HUDEP-2 (cell line): ENCODE measurements around the gene HDAC3.

Source experiments
- DNase-seq, 76 experiments: peaks; one replicate each; lab custom pipeline; 2025; ENCODE audit not compliant: unreplicated experiment in 76 of 76; lab: John Stamatoyannopoulos, UW

Gene HDAC3

DNA sequence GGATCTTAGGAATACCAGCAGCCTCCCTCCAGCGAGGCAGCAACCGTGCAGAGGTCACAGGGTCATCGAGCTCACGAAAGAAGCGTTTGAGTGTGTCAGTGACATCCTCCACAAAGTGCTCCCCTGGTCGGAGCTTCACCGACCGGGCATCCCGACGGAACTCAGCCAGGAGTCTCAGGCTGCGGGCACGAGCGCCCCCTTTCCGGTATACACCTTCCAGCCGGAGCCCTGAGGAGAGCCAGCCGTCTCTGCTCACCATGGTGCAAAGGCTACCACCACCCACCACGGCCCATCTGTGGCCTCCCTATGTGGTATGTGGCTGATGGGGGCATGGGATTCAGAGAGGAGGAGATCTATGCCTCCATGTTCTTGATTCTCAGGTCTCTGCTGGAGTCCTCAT lies 25.4 kb upstream of the HDAC3 start:
- no peak for DNase-seq

DNA sequence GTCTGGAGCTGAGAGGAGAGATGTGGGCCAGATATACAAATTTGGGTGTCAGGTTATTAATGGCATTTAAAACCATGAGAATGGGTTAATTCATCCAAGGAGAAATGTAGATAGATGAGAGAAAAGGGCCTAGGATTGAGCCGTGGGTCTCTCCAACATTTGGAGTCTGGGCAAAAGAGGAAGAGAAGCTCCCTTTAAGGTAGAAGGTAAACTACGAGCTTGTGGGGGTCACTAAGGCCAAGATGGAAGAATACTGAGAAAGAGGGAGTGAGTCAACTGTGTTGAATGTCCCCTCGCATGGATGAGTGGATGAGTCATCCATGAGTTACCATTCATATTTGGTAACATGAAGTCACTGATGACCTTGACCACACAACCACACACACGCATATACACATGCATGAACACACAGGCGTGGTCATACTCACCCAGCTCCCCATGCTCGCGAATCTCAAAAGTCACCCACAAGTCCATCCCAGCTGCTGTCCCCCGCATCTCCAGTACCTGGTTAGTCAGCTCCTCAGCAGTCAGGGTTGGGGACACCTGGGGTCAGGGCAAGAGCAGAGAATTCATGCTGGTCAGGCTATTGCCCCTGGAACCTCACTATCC lies 21.4 kb upstream of the HDAC3 start:
- DNase-seq = peak in 1 of 76 experiments; percentile 10

DNA sequence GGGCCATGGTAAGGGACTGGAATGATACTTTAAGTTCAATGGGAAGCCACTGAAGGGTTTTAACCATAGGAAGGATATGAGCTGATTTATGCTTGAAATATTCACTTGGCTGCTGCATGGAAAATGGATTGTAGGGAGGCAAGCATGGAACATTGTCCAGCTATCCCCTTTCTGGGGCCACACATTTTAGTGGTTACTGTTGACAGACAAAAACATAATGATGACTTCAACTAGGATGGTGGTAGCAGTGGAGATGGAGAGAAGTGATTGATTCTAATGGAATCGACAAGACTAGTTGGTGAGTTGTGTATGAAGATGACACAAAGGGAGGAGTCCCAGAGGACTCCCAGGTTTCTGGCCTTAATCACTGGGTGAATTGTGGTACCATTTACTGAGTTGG lies 20.8 kb upstream of the HDAC3 start:
- DNase-seq = no peak

DNA sequence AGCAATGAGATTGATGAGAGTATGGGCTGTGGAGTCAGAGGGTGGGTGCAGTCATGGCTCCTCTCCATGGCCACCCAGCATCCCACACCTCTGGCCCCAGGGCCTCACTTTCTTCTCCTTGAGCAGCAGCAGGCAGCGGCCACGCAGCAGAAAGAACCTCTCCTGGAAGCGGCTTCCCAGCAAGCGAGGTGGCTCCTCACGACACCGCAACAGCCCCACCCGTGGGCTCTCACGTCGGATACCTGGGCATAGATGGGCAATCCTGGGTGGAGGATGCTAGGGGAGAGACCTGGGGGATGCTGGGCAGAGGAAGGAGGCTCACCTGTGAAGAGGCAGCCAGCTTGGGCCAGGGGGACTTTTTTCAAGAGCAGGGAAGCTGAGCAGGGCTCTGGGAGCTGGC lies 19.7 kb upstream of the HDAC3 start:
- DNase-seq = no peak

DNA sequence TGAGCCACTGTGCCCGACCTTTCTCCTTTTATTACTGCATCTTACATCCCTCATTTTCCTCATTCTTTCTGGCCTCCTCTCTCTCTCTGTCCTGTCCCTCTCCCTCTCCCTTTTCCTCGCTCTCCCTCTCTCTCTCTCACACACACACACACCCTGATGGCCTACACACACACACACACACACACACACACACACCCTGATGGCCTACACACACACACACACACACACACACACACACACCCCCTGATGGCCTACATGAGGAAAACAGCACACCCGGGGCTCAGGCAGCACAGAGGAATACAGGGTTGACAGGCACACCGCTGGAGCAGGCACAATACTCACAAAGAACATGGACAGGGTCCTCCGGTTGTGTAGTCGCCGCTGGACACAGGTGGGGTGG lies 18.4 kb upstream of the HDAC3 start:
- no peak for DNase-seq

DNA sequence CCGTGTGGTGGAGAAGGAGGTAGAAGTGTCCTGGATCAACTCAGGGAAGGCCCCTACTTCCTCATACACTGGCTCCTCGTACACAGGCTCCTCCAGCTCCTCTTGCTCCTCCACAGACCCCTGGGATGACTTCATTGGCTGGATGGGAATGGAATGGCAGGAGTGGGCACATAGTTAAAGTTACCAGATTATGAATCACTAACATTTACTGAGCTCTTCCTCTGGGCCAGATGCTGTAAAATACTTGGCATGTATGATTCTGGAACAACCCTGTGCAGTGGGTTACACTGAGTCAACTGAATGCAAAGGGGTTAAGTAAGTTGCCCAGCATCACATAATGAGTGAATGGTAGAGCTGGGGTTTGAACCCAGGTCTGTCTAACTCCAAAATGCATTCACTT lies 17.6 kb upstream of the HDAC3 start:
- DNase-seq = no peak

DNA sequence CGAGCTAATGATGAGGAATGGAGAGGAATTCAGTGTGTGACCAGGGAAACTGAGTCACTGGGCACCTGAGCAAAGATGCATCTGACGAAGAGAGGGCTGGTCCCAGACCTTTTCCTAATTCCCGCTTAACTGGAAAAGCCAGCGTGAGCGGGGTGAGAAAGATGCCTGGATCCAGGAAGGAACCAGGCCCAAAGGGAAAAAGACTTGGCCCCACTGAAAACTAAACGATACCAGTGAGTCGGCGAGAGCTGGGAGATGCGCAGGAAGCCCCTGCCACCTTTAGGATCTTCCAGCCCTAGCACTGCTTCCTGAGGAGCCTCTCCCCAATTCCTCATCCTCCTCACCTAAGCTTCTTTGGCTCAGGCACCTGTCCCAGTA lies 15.1 kb upstream of the HDAC3 start:
- no peak for DNase-seq

DNA sequence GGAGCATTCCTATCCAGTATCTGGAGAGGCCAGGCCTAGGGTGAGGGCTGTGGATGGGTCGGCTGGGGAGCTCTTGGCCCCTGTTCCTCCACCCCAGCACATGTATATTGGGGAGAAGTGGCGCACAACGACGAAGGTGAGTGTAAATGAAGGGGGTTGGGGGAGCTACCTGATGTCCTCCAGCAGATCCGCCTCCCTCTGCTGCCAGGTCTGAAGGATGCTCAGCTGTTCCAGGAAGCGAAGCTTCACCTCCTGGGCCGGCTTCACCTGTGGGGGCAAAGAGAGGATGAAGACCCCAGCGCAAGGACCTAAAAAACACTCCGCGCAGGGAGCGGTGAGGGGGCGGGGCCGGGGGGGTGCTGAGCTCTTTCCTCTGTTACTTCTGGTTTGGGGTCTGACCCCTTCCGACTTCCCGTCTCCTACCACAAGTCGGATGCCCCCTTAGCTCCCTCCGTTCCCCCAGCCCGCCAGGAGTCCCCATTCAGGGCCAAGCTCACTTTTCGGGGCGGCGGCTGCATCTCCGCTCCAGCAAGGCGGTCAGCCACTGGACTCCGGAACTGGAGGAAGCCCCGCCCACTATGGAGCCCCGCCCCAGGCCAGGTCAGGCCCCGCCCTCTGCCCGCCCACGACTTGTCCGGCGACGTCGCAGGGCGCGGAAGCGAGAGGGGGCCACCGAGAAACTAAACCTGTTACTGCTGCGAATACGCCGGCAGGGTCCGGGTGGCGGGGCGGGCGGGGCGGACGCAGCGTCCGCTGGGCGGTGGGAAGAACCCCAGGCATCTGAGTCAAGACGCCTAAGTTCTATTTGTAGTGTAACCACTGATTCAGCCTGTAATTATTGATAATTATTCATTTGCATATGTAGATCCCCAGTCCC lies 14.4 kb upstream of the HDAC3 start, which contains the start of gene FCHSD1:
TSS of gene FCHSD1 (minus strand) at position 568 of the 877 bp plus-strand sequence. CDS start at position 518, 50 bp downstream.
- DNase-seq = peak in 70 of 76 experiments; percentile 3 to 91 (median 70)

DNA sequence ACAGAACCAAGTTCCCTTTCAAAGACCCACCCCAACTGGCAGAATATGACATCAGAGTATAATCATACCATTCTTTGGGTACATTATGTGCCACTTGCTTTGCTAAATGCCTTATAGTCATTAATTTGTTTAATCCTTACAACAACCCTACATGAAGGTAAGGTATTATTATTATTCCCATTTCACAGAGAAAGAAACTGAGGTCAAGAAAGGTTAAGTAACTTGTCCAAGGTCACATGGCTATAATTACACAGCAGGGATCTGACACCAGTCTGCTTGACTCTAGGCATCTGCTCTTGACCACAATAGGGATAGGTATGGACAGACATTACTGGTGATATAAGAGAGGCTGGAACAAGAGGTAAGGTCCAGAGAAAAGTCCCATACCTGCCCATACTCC lies 13.3 kb upstream of the HDAC3 start:
- no peak for DNase-seq

DNA sequence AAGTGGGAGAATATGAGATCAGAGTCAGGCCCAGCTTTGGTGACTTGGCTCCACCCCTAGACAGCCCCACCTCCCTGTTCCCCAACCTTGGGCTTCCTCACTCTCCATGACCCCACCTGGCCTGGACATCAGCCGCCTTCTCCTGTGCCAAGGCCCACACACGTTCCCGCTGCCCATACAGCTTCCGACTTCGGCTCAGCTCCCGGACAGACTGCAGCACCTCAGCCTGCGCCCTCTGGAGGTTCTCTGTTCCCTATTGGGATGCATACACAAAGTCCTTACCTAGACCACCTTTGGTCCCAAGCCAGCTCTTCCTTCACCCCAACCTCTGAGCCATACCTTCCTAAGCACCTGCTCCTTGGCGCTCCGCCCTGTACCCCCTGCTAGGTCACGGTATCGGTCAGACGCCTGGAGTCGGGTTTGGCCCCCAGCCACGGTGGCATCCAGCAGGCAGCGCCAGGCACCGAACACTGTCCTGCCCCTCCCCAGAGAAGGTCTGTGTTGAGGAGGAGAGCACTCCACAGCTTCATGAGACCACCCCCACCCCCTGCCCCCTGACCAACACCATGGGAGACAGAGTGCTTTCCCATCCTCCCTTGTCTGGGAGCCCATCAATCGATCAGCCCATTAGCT lies 12.5 kb upstream of the HDAC3 start:
- no peak for DNase-seq

DNA sequence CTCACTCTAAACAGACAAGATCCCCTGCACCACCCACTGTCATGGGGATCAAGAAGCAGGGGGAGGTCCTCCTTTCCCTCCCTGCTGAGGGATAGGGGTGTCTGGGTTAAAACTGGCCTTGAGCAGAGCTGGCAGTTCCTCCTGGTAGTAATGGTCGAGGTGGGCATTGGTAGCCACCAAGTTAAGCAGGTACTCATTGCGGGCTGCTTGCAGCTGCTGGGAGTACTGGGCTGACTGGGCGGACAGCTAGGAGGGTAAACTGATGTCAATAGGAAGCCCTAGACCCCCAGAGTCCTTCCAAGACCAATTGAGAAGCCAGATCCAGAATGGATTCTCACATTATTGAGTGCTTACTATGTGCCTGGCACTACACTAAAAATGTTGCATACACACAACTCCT lies 11.2 kb upstream of the HDAC3 start:
- no peak for DNase-seq

DNA sequence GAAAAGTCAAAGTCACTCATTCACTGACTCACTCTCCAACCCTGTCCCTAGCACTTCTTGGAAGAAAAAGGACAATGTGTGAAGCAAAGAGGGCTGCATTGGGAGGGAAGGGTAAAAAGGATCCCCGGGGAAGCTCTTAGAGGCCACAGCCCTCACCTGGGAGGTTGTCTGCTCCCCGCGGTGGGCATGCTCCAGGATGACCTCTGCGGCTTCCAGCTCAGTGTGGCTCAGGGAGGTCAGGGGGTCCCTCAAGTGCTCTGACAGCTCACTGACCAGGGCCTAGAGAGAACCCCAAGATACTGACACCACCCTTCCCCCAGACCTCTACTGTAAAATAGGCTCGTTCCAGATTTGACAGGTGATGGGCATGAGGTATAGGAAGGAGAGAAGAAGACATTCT lies 10.6 kb upstream of the HDAC3 start:
- DNase-seq = no peak

DNA sequence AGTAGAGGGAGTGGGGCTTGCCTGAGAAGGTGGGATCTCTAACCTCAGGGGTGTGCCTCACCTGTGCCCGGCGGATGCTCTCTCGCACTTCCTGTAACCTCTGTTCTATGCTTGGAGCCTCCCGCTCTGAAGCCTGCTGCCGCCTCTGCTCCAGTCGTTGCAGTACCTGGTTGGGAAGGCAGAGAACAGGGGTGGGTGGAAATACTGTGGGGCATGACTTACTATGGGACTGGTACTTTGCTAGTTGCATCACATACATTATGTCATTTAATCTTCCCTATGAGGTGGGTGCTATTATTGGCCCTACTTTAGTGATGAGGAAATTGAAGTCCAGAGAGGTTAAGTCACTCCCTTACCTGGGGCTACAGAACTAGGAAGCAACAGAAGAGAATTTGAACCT lies 9.4 kb upstream of the HDAC3 start:
- DNase-seq = no peak

DNA sequence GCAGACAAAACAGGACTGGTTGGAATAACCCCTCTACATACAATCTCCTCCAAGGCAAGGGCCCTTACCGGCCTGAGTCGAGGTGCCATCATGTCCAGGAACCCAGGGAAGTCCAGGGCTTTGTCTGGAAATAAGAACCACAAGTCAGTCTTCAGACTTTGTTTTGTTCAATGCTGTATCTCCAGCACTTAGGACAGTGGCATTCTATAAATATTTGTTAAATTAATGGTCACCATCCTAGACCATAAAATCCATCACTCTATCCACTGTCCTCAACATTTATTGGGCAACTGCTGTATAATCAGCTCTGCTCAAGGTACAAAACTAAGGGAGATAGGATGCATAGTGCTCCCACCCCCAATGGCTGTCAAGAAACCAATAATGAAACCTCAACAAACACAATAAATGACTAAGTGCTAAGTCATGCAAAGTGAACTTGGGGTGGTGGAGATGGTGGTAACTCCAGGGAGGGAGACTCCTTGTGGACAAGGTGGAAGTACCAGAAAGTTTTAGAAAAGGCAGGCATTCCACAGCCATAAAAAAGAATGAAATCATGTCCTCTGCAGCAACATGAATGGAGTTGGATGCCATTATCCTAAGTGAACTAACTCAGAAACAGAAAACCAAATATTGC lies 5.1 kb upstream of the HDAC3 start:
- DNase-seq = peak in 4 of 76 experiments; percentile 5 to 14 (median 10)

DNA sequence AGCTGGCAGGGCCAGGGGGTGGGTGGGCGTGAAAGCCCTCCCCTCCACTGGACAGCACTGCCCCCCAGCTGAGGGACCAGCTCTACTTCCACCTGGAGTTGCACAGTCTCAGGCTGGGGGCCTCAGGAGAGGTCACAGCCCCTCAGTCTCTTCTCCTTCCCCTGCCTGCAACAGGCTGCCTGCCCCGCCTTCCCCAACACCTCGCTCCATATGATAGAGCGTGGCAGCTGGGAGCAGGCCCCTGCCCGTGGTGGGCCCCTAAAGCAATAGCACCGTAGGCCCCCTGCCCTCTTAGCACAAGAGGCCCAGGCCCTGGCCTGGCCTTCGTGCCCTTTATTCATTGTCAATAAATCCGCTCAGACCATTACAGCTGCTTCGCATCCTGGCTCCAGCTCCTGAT lies 4.0 kb upstream of the HDAC3 start:
- DNase-seq = no peak

DNA sequence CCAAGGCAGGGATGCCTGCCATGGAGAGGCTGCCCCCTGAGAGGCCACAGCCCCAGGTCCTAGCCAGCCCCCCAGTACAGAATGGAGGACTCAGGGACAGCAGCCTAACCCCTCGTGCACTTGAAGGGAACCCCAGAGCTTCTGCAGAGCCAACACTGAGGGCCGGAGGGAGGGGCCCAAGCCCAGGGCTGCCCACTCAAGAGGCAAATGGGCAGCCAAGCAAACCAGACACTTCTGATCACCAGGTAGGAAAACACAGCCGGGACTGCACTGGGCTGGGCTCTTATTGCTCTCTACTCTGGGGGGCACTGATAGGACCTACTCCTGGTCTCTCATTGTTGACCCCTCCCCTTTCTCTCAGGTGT lies 3.4 kb upstream of the HDAC3 start:
- DNase-seq = no peak

DNA sequence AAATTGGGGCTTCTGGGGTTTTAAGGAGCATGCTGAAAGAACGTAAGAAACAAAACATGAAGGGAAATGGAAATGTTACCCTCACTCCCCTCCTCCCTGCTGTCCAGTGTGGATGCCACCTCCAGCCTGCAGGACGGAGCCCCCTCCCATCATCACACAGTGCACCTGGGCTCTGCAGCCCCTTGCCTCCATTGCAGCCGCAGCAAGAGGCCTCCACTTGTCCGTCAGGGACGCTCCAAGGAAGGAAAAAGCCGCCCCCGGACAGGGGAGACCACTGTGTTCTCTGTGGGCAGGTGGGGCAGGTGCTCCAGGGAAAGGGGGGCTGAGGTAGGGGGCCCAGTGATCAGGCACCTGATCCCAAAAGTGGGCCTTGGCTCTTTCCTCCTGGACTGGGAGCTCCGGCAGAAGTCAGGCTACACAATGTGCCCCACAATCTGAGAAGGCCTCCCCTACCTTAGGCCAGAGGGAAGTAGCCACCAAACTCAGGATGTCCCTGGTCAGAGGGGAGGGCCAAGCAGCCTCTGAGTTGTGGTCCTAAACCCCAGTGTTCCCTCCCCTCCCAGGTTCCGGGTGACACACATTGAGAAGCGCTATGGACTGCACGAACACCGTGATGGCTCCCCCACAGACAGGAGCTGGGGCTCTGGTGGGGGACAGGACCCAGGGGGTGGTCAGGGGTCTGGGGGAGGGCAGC lies 2.9 kb upstream of the HDAC3 start:
- no peak for DNase-seq

DNA sequence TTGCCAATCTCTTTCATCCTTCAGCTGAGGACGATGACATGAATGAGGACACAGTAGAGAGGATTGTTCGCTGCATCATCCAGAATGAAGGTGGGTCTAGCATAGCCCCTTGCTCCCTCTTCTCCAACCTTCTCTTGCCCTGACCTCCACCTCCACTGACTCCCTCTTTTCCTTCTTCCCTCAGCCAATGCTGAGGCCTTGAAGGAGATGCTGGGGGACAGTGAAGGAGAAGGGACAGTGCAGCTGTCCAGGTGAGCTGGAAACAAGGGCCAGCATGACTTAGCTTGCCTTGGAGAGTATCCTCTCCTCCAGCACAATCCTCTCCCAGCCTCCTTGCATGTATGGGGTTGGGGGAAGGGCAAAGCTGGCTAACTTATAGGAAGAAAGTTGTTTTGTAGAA lies 2.1 kb upstream of the HDAC3 start:
- DNase-seq = no peak

DNA sequence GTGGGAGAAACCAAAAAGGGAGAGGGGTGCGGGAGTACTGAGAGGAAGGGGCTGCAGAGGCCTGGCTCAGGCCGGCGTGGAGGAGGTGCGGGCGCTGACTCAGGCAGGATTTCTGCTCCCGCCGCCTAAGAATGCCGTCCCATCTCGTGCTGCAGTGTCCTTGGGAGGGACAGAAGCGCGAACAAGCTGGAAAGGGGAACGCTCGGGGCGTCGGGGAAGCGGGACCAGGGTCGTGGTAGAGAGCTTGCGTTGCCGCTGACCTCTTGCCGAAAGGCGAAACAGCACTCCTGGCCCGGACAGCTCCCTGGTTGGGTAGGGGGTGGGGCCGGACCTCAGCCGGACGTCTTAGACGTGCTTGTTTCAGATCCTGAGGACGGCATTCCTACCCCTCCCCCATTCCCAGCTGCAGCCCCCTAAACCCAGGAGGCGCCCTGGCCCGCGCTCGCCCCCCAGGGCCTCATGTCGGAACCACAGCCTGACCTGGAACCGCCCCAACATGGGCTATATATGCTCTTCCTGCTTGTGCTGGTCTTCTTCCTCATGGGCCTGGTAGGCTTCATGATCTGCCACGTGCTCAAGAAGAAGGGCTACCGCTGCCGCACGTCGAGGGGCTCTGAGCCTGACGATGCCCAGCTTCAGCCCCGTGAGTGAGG lies 1.2 kb upstream of the HDAC3 start:
- peak in 60 of 76 experiments; percentile 2 to 68 (median 41) for DNase-seq

DNA sequence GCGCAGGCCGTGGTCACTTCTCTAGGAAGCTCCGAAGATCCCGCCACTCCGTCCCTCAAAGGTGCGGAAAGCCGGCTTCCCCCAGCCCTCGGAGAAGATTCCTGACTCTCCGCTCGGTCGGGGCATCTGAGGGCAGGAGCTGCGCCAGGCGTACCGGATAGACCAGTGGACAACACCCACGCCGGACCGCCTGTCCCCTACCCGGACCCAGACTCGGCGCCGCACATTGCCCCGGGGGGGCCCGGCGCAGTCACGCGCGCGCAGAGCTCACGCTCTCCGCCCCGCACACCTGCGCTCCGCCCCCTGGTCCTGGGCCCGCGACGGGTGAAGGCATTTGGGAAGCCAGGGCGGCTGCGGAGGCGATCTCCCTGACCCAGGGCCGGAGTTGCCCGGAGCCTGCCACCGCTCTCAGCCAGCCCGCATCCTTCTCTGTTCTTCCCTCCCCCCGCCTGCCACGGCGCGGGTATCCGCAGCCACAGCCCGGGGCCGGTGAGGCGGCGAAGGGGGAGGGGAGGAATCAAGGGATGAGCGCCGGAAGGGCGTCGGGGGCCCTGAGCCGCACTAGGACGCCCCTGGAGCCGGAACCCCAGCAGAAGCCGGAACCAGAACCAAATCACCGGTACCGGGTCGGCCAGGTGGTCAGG lies 596 bp upstream of the HDAC3 start:
- DNase-seq = peak in 13 of 76 experiments; percentile 9 to 53 (median 22)
